BLaER1 treated with 17β-estradiol and CSF1 and Interleukin-3, amounts not matched to agents 10 nM and 100 nM (cell line): ENCODE data around the gene SMIM8.

ENCODE experiments used
- H3K27ac ChIP-seq, 11 experiments: shearing (Covaris generic); formaldehyde crosslinking; 2 replicates each; pipeline ENCODE4 v1.8.1; 2022
- H3K27me3 ChIP-seq, 11 experiments: shearing (Covaris generic); formaldehyde crosslinking; 2 replicates each; pipeline ENCODE4 v1.8.1; 2022
- H3K36me3 ChIP-seq, 11 experiments: shearing (Covaris generic); formaldehyde crosslinking; 2 replicates each; pipeline ENCODE4 v1.8.1; 2022
- H3K4me1 ChIP-seq, 10 experiments: shearing (Covaris generic); formaldehyde crosslinking; 2 replicates each; pipeline ENCODE4 v1.8.1; 2022
- H3K4me2 ChIP-seq, 11 experiments: shearing (Covaris generic); formaldehyde crosslinking; 2 replicates each; pipeline ENCODE4 v1.8.1; 2022
- H3K4me3 ChIP-seq, 10 experiments: shearing (Covaris generic); formaldehyde crosslinking; 2 replicates each; pipeline ENCODE4 v1.8.1; 2022
- H3K9ac ChIP-seq, 11 experiments: shearing (Covaris generic); formaldehyde crosslinking; 2 replicates each; pipeline ENCODE4 v1.8.1; 2022
- H3K9me3 ChIP-seq, 11 experiments: shearing (Covaris generic); formaldehyde crosslinking; replicated peaks in 1 of 11; 2 replicates each; pipeline ENCODE4 v1.8.1; 2022
- H4K20me1 ChIP-seq, 11 experiments: shearing (Covaris generic); formaldehyde crosslinking; 2 replicates each; pipeline ENCODE4 v1.8.1; 2022
- Cebpa-rat ChIP-seq, 11 experiments: shearing (Covaris generic); IDR thresholded peaks; 2 replicates each; pipeline ENCODE4 v1.8.1; 2022

The SMIM8 gene

DNA sequence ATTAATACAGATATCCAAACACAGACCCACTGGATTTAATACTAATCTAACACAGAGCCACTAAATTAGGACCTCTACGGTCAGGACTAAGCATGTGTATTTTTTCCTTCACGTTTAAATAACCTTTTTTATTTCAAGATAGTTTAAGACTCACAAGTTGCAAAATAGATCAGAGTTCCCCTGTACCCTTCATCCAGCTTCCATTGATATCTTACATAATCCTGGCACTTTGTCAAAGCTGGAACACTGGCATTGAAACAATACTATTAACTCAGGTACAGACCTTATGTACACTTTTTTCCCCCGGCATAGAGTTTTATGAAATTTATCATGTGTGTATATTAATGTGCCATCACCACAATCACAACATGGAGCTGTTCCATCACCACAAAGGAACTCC, 24.3 kb downstream of the SMIM8 start:
- no peaks in the 10 kb centered on the region for H3K27me3 ChIP-seq
- H3K36me3 ChIP-seq = no peaks in the 10 kb centered on the region
- no peaks in the 10 kb centered on the region for H3K9me3 ChIP-seq
- H3K4me1 ChIP-seq = no peaks in the 10 kb centered on the region; a peak in 1 of 20 replicates
- H3K4me3 ChIP-seq = no peak overlapping the region
- no peak overlapping the region for H3K27ac ChIP-seq
- H3K9ac ChIP-seq = no peak overlapping the region
- H4K20me1 ChIP-seq = no peaks in the 10 kb centered on the region
- TF ChIP-seq Cebpa-rat (IDR thresholded peaks at IDR 0.05) = no peak
- H3K4me2 ChIP-seq = no peak overlapping the region

DNA sequence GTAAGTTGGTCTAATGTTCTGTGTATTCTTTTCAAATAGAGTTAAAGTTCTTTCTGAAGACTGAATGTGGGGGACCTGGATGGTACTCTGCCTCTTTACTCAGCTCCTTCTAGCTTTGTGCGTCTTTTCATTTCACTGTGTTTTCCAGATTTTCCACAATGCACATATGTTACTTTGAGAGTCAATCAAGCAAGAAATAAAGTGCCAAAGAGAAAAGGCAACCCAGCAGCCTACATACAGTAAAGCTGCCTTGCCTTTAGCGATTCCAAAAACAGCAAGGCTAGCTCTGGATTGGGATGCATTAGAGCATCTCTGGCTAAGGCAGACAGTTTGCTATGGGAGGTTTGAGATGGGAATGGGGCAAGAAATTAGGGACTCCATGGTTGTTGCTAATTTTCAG, 27.5 kb downstream of the SMIM8 start:
- Histone ChIP-seq H3K4me1 (no peaks in the 10 kb centered on the region; a peak in 1 of 20 replicates), H4K20me1 (no peaks in the 10 kb centered on the region), H3K4me3 (no peak overlapping the region), H3K4me2 (no peak overlapping the region), H3K9me3 (no peaks in the 10 kb centered on the region), H3K36me3 (no peaks in the 10 kb centered on the region), H3K27ac (no peak overlapping the region), H3K27me3 (no peaks in the 10 kb centered on the region), H3K9ac (no peak overlapping the region)
- TF ChIP-seq Cebpa-rat (IDR thresholded peaks at IDR 0.05) = no peak

DNA sequence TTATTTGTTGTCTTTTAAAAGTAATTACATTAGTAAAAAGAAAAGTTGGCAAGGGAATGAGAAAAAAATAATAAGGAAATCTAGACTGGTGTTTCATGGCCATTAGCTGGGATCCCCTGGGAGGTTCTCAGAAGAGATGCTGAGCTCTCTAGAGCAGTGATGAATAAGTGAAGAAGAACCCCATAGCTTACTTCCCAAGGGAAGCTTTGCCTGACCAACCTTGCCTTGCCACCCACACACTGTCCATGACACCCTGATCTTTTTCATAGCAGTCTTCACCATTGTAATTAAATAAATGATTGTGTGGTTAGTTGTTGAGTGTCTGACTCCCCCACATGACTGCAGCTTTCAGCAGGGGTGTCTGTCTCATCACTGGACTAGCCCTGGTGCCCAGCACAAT, 28.1 kb downstream of the SMIM8 start:
- H3K27me3 ChIP-seq = no peaks in the 10 kb centered on the region
- no peak for TF ChIP-seq Cebpa-rat (IDR thresholded peaks at IDR 0.05)
- H3K4me3 ChIP-seq = no peak overlapping the region
- H3K9me3 ChIP-seq = no peaks in the 10 kb centered on the region
- H3K27ac ChIP-seq = no peak overlapping the region
- H3K4me1 ChIP-seq = no peaks in the 10 kb centered on the region; a peak in 1 of 20 replicates
- H4K20me1 ChIP-seq = no peaks in the 10 kb centered on the region
- H3K36me3 ChIP-seq = no peaks in the 10 kb centered on the region
- H3K9ac ChIP-seq = no peak overlapping the region
- no peak overlapping the region for H3K4me2 ChIP-seq

DNA sequence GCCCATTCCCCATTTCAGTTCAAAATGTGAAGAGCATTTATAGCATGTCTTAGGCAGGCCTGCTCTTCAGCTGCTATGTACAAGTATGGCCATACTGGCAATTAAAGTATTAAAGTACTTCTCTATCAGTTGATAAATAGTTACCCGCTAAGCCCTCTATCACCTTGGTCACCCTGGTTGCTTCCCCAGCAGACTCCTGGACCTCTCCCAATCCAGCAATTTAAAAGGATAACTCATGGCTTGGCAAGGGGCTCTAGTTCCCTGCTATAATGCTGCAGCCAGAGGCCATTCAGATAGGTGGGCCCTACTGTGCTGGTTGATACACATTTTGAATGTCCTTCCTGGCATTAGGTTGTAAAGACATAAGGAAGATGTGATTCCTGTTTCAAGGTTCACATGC, 29.2 kb downstream of the SMIM8 start:
- Histone ChIP-seq H3K4me2 (no peak overlapping the region), H3K4me1 (no peaks in the 10 kb centered on the region; a peak in 1 of 20 replicates), H3K4me3 (no peak overlapping the region), H4K20me1 (no peaks in the 10 kb centered on the region), H3K9me3 (no peaks in the 10 kb centered on the region), H3K9ac (no peak overlapping the region), H3K27me3 (no peaks in the 10 kb centered on the region), H3K36me3 (no peaks in the 10 kb centered on the region), H3K27ac (no peak overlapping the region)
- no peak for TF ChIP-seq Cebpa-rat (IDR thresholded peaks at IDR 0.05)

DNA sequence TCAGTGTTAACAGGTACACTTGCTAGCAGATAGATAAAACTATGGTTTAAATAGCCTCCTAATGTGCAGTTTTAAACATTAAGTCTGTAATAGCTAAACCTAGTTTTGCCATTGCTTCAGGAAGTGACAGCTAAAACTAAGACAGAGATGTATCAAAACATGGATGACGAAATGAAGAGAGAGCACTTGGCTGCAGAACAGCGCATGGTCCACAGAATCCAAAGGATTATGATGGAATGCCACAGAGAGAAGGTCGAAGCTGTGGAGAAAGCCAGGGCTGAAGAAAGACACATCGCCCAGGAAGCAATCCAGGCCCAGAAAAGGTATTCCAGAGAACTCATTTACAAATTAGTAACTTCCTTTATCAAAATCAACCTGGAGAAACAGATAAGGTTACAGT, 33.8 kb downstream of the SMIM8 start:
- no peak overlapping the region for H3K27ac ChIP-seq

DNA sequence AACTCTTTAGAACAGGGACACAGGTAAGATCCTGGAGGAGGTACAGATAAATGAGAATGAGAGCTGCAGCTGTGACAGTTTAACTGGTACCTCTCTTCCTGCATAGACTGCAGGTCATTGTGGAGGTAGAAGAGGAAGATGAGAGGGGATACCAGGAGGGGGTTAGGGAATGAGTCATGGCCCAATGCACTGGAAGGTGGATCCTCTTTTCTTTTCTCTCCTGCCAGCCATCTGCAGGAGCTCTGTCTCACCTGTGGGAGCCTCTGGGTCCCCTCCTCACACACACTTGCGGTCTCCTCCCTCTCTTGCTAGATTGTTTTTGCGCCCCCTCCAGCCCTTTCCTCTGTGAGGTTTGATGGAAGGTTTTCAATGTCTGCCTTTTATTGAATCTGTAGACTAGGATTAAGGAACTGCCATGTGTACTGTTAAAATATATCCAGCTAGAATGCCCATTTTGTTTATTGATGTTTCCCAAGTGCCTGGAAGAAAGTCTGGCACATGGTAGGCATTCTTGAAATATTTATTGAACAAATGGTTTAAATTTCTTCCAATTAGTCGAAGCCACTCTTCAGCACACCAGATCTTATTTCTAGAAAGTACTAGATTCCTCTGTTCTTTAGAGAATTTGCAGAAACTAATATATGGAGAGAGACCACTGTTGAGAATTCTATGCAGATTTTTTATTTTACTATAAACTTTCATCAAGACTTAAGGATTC, 35.2 kb downstream of the SMIM8 start:
- Histone ChIP-seq H3K36me3 (no peaks in the 10 kb centered on the region), H3K9ac (no peak overlapping the region), H3K4me3 (no peak overlapping the region), H3K4me1 (no peaks in the 10 kb centered on the region), H3K9me3 (no peaks in the 10 kb centered on the region), H3K27ac (no peak overlapping the region), H3K27me3 (no peaks in the 10 kb centered on the region), H3K4me2 (no peak overlapping the region), H4K20me1 (no peaks in the 10 kb centered on the region)
- TF ChIP-seq Cebpa-rat (IDR thresholded peaks at IDR 0.05) = no peak

More for the DNA sequence above, 33.8 kb downstream of the SMIM8 start:
- Histone ChIP-seq H3K36me3 (no peaks in the 10 kb centered on the region), H3K4me2 (no peak overlapping the region), H3K4me1 (no peaks in the 10 kb centered on the region), H4K20me1 (no peaks in the 10 kb centered on the region), H3K4me3 (no peak overlapping the region), H3K9ac (no peak overlapping the region), H3K9me3 (no peaks in the 10 kb centered on the region), H3K27me3 (no peaks in the 10 kb centered on the region)
- no peak for TF ChIP-seq Cebpa-rat (IDR thresholded peaks at IDR 0.05)

DNA sequence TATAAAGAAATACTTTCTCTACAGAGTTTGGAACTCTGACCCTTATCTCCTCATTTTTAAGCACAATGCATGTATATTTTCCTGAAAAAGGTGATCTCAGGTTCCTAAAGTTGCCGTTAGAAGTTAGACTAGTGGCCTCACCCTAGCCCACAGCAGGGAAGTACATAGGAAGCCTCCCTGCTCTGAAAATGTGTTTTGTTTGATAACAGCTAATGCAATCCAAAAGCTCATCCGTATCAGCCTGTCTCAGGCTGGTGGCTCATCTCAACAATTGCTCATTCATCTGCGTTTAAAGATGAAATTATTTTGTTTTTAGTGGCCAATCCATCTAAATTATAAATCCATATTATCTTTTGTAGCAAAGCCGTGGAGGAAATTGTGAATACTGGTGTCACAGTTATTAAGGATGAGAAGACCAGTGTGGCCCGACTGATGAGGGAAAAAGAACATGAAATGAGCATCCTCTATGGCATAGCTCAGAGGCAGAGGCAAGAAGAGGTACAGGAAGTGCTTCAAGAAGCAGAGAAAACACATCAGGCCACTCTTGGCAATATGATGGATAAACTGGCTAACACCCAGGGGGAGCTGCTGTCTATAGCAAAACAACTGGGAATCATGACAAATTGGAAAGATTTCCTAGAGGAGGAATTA, 42.3 kb downstream of the SMIM8 start:
- Histone ChIP-seq H4K20me1 (no peaks in the 10 kb centered on the region), H3K36me3 (no peaks in the 10 kb centered on the region), H3K9me3 (peaks cover 17 to 37% (median 30%) of the 10 kb centered on the region in 11 experiments; a peak in 21 of 22 replicates), H3K4me2 (no peak overlapping the region), H3K27me3 (no peaks in the 10 kb centered on the region), H3K27ac (no peak overlapping the region), H3K4me3 (no peak overlapping the region), H3K9ac (no peak overlapping the region), H3K4me1 (no peaks in the 10 kb centered on the region)
- no peak for TF ChIP-seq Cebpa-rat (IDR thresholded peaks at IDR 0.05)

DNA sequence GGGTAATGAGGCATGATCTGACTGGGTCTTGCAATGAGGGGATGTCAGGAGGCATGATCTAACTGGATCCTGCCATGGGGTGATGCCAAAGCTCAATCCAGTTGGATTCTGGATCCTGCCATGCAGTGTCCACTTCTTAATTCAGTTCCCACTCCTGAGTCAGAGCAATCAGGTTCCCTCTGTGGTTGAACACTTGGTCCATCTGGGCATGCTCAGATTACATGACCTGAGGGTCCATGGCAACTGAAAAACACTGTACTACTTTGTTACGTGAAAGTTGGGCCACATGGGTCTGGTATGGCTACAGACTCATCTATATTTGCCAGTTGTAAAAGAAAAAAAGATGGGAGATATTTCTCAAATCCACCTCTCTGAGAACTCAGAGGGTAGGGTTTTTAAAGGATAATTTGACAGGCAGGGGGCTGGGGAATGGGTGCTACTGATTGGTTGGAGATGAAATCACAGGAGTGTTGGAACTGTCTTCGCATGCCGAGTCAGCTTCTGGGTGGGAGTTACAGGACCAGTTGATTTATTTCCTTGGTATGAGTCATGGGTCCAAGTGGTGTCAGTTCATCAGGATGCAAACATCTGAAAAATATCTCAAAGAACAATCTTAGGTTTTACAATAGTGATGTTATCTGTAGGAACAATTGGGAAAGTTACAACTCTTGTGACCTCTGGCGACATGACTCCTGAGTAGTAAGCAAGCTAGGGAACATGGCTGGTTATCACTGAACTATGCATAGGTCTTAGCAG, 43.9 kb downstream of the SMIM8 start:
- H3K4me2 ChIP-seq = no peak overlapping the region
- no peak overlapping the region for H3K9ac ChIP-seq
- no peaks in the 10 kb centered on the region for H4K20me1 ChIP-seq
- H3K4me3 ChIP-seq = no peak overlapping the region
- TF ChIP-seq Cebpa-rat (IDR thresholded peaks at IDR 0.05) = no peak
- H3K27me3 ChIP-seq = no peaks in the 10 kb centered on the region
- H3K36me3 ChIP-seq = no peaks in the 10 kb centered on the region
- no peaks in the 10 kb centered on the region for H3K4me1 ChIP-seq
- no peak overlapping the region for H3K27ac ChIP-seq
- peaks cover 17 to 40% (median 30%) of the 10 kb centered on the region in 11 experiments; a peak in 21 of 22 replicates for H3K9me3 ChIP-seq

DNA sequence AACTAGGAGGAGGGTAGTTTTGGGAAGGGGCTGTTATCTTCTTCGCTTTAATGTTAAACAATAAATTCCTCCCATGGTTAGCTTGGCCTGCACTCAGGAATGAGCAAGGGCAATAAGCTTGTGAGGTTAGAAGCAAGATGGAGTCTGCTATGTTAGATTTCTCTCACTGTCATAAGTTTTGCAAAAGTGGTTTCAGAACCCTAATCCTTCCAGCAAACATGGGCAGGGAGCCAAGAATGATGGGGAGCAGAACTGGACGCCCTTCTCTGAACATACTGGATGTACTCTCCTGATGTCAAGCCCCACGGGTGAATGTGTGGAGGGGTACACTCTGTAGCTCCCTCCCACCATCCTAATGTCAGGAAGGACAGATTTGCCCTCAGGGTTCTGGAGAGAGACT, 44.5 kb downstream of the SMIM8 start:
- no peaks in the 10 kb centered on the region for H4K20me1 ChIP-seq

More for the DNA sequence above, 44.5 kb downstream of the SMIM8 start:
- no peak overlapping the region for H3K27ac ChIP-seq
- H3K4me2 ChIP-seq = no peak overlapping the region
- no peak for TF ChIP-seq Cebpa-rat (IDR thresholded peaks at IDR 0.05)
- H3K36me3 ChIP-seq = no peaks in the 10 kb centered on the region
- H3K9ac ChIP-seq = no peak overlapping the region
- no peaks in the 10 kb centered on the region for H3K27me3 ChIP-seq
- no peak overlapping the region for H3K4me3 ChIP-seq
- H3K9me3 ChIP-seq = peaks cover 17 to 40% (median 30%) of the 10 kb centered on the region in 11 experiments; a peak in 21 of 22 replicates
- no peaks in the 10 kb centered on the region for H3K4me1 ChIP-seq
